GM18873 (cell line): ENCODE measurements around the gene WASHC2A.
"Not testable (repeated sequence)": the region's sequence is repeated elsewhere in the genome, so short reads cannot be mapped to it uniquely, and the experiment has no call there.

ENCODE experiments used
- ATAC-seq: cut with Tn5 transposase; IDR thresholded peaks from one replicate; pipeline ENCODE4 v1.9.1; 2021; ENCODE audit warnings: mild to moderate bottlenecking, moderate library complexity, moderate number of reproducible peaks; ENCODE audit not compliant: unreplicated experiment, low FRiP score

WASHC2A gene, protein sequence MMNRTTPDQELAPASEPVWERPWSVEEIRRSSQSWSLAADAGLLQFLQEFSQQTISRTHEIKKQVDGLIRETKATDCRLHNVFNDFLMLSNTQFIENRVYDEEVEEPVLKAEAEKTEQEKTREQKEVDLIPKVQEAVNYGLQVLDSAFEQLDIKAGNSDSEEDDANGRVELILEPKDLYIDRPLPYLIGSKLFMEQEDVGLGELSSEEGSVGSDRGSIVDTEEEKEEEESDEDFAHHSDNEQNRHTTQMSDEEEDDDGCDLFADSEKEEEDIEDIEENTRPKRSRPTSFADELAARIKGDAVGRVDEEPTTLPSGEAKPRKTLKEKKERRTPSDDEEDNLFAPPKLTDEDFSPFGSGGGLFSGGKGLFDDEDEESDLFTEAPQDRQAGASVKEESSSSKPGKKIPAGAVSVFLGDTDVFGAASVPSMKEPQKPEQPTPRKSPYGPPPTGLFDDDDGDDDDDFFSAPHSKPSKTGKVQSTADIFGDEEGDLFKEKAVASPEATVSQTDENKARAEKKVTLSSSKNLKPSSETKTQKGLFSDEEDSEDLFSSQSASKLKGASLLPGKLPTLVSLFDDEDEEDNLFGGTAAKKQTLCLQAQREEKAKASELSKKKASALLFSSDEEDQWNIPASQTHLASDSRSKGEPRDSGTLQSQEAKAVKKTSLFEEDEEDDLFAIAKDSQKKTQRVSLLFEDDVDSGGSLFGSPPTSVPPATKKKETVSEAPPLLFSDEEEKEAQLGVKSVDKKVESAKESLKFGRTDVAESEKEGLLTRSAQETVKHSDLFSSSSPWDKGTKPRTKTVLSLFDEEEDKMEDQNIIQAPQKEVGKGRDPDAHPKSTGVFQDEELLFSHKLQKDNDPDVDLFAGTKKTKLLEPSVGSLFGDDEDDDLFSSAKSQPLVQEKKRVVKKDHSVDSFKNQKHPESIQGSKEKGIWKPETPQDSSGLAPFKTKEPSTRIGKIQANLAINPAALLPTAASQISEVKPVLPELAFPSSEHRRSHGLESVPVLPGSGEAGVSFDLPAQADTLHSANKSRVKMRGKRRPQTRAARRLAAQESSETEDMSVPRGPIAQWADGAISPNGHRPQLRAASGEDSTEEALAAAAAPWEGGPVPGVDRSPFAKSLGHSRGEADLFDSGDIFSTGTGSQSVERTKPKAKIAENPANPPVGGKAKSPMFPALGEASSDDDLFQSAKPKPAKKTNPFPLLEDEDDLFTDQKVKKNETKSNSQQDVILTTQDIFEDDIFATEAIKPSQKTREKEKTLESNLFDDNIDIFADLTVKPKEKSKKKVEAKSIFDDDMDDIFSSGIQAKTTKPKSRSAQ (N-terminal part only)

DNA sequence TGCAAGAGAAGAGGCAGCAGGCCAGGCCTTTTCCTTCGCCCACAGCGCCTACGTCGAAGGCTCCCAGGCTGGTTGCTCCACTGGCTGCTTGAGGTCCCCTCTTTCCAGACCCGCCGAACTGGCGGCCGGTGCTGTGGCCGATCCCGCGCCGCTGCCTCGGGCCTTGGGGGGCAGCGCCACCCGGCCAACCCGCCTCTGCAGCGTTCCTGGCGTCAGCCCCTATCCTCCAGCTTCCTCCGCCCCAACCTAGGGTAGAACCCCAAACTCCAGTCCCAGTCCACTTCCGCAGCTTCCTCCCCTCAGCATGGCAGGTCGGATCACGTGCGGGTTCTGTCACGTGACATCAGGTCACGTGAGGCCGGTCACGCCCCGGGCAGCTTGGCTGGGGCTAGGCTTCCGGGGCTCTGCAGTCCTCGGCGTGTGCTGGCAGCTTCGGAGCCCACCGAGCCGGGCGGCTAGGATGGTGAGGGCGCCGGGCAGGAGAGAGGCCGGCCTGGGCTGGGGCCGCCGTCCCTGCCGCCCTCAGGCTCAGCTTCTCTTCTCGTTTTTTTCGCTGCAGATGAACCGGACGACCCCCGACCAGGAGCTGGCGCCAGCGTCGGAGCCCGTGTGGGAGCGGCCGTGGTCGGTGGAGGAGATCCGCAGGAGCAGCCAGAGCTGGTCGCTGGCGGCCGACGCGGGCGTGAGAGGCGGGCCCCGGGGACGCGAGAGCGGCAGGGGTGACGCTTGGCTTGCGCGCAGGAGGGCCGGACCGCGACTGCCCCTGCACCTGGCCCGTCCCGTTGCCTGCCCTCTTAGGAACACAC, at the start of gene WASHC2A:
WASHC2A (plus strand) TSS at position 409 of the 806 bp plus-strand sequence; CDS start at position 461, 52 bp downstream.
- peak; percentile 86 for ATAC-seq

DNA sequence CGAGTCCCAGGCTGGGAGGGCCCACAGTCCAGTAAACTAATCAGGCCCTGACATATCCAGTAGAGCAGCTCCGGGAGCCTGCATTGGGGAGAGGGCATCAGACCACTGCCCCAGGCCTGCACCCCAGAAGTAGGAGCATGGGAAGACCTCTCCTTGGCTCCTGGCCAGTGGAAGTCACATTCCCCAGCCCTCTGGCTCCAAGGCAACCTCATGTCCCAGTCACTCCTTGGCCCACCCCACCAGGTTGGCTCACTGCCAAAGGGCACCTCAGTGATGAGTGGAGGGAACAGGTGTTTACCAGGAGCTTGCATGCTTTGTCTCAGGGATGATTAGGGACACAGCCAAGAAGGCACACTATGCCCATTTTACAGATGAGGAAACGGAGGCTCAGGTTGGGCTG, 48.5 kb upstream of the WASHC2A start:
- not testable (repeated sequence) for ATAC-seq

DNA sequence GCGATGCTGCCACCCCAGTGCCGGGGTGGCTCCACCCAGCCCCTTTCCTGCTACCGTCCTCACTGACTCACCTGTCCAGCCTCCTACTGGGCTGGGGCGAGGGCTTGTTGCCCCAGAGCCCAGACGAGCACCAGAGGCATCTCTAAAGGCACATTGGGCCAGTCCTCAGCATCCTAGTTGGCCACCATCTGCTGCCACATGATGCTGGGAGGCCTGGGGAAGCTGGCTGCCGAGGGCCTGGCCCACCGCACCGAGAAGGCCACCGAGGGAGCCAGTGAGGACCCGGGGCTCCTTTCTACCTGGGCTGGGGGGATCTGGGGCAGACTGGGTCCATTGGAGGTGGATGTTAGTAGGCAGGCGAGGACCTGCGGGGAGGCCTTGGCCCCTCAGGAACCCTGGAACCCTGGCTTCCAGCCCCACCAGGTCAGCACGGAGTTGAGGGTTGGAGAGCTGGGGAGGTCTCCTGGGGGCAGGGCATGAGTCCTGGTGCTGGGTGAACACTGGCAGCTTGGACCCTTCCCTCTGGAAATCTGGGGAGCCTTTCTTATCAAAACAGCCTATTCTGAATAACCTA, 47.2 kb upstream of the WASHC2A start:
- not testable (repeated sequence) for ATAC-seq

DNA sequence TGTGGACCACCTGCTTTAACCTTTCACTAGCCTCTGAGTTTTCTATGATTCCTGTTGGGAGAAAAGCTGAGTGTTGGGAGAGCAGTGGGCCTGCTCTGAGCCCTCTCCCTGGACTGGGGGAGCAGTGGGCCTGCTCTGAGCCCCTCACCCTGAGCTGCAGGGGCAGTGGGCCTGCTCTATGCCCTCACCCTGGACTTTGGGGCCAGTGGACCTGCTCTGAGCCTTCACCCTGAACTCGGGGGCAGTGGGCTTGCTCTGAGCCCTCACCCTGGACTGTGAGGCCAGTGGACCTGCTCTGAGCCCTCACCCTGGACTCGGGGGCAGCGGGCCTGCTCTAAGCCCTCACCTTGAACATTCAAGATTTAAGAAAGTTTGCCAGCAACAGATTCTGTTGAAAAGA, 46.1 kb upstream of the WASHC2A start:
- ATAC-seq: no peak

DNA sequence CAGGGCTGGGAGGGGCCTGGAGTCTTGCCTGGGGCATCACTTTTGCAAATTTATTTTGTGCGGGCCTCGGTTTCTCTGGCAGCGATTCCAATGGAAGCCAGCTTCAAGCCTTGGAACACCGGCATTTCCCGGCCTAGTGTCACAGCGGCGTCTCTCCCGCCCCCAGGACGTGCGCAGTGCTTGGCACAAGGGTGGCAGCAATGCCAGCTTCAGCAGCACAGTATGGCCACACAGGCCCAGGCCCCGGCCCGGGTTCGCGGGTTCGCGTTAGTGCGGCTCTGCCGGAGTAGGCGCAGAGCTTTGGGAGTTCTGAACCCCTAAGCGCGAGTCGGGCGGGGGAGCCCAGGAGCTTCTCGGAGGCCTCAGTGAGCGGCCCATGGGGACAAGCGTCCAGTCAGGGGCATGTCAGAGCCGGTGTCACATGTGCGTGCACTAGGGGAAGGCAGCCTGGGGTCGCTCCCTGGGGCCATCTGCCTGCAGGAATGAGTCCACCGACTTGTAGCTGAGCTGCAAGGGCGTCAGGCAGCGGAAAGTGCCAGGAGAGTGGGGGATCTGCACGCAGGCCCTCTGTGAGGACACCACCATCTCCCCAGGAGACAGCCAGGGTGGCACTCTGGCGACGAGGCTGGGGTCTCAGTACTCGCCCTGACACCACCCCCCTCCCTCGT, 42.9 kb upstream of the WASHC2A start:
- ATAC-seq: not testable (repeated sequence)

DNA sequence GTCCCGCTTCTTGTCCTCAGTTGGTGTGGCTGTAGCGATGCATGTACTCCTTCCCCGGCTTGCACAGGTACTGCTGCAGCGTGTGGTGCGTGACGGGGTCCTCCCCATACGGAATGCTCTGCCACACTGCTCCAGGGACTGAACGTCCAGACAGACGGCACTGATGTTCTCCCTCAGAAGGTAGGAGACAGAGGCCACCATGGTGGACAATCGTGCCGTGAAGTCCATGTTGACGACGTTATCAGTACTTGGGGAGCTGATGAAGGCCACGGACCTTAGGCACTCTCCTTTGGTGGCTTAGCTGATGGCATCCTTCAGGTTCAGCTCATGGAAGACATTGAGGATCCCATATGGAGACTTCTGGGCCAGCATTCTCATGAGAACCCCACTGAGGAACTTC, 42.1 kb upstream of the WASHC2A start:
- ATAC-seq: no peak

DNA sequence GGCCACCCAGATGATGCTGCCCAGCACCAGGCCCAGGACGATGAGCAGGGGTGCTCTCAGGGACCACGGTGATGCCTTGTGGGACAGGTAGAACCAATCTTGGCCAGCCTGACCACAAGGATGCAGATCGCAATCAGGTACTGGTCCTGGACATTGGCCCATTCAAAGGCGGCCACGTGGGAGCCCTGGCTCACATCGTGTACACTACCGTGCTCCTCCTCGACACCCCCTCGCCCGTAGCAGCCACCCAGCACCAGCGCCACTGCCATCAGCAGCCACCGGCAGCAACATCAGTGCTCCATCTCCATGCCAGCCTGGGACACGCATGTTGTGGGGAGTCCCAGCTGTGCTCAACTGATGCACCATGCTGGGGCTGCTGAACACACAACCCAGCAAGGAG, 40.6 kb upstream of the WASHC2A start:
- no peak for ATAC-seq

DNA sequence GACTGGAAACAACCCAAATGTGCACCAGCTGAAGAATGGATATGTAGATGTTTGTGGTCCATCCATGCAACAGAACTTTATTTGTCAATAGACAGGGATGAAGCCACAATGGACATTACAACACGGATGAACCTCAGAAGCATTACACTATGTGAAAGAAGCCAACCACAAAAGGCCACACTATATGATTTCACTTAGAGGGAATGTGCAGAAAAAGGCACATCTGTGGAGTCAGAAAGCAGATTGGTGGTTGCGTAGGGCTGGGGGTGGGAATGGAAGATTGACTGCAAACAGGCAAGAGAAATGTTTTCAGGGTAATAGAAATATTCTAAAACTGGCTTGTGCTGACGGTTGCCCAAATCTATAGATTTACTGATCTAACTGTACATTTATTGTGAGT, 34.3 kb upstream of the WASHC2A start:
- no peak for ATAC-seq

DNA sequence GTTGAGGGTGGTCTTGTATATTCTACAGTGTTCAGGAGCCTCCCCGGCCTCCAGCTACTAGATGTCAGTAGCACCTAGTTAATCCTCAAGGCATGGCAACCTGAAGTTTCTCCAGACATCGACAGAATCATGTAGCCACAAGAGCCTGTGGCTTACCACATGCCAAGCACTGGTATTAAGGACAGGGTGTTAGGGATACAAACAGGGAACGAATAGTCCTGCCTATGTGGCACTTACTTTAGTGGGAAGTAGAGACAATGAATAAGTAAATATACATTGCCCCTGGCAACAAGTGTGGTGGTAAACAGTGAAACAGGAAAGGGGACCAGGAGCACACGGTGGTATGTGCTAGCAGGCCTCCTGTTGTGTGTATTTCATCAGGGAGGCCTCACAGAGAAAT, 32.4 kb upstream of the WASHC2A start:
- not testable (repeated sequence) for ATAC-seq

DNA sequence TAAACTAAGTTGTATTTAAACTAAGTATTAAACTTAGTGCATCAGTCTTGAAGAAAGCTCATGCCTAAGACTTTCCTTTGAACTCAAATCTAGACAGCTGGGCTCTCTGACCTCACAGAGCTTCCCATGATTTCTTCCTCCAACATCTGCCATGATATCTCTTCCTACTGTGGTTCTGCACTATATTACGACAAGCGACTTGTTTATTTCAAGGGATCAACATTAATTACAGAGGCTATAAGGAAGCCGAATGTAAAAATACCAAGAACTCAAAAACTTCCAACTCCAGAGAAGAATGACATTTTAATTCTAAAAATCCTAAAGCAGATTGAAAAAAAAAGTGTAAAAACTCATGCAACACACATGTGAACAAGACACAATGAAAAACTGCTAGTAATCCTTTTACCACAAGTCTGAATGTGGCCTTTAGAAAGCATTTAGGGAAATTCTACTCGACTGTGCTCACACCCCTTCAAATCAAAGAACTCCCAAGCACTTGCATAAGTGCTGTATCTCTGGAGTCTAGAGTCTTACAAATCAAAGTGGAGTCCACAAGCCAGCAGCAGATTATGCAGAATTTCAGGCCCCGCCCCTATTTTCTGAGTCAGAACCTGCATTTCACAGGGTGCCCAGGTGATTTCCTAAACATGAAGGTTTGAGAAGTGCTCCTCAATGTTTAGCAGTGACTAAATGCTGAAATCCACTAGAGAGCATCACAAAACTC, 22.7 kb upstream of the WASHC2A start:
- no peak for ATAC-seq

DNA sequence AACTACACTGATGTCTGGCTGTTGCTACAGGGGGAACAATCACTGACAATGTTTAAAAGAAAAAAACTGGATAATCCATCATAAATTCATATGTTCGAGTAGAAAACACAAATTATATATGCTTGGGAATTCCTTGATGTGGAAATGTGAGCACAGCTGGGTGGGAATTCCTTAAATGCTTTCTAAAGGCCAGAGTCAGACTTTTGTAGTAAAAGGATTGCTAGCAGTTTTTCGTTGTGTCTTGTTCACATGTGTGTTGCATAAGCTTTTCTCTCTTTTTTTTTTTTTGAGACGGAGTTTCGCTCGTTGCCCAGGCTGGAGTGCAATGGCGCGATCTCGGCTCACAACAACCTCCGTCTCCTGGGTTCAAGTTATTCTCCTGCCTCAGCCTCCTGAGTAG, 21.3 kb upstream of the WASHC2A start:
- ATAC-seq: not testable (repeated sequence)

DNA sequence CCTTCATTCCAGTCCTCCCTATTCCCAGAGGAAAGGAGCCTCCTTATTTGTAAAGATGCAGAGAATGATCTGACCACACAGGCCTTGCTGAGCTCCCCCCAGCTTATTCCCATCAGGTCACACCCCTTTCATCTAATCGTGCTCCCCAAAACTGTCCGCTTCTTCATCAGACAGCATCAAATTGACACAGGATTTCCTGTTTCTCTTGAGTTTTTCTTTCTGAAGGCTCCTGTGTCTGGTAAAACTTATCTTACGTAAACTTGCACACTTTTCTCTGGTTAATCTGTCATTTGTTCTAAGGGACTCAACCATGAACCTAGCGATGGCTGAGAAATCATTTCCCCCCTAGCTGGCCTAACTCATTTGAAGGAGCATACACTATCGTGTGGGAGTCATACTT, 20.2 kb upstream of the WASHC2A start:
- ATAC-seq: not testable (repeated sequence)

DNA sequence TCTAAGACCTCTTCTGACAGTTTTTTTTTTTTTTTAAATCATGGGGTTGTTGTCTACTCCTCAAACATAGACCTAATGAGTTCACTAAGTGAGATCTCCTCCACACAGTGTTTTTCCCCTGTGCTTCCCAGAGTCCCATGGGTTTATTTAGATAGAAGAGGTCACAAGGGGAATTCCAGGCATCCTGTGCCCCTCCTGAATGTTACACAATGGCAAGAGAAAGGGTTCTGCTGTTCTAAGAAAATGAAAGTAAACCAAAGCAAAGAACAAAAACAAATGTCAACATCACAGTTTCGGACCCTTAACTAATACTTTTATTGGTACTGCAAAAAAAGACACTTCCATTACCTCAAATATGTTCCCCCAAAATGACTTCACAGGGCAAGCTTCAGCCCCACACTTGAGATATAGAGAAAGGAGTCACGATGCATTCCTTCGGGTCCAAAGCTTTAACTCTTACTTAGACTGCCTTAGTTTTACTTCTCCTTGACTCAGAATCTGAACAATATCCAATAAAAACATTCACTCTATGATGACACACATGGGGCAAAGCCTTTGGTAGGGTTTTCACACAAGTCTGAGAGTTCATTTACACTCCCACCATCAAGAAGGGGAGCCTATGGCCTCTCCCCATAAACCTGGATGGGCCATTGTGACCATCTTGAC, 15.6 kb upstream of the WASHC2A start:
- ATAC-seq: peak; percentile 63

DNA sequence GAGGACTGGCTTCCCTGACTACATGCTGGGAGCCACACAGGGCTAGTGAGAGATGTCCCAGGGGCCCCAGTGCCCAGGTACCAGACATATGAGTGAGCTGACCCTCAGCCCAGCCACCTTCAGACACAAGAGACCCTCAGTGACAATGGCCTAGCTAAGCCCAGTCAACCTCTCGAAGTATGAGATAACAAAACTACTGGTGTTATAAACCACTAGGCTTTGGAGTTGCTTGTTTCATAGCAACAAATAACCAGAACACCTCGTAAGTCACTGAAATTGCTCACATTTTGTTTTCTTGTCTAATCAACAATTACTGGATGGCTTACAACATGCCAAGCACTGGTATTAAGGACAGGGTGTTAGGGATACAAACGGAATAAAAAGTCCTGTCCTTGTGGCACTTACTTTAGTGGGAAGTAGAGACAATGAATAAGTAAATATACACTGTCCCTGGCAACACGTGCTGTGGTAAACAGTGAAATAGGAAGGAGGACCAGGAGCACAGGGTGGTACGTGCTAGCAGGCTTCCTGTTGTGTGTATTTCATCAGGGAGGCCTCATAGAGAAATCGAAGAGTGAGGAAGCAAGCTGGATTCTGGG, 14.9 kb upstream of the WASHC2A start:
- not testable (repeated sequence) for ATAC-seq

DNA sequence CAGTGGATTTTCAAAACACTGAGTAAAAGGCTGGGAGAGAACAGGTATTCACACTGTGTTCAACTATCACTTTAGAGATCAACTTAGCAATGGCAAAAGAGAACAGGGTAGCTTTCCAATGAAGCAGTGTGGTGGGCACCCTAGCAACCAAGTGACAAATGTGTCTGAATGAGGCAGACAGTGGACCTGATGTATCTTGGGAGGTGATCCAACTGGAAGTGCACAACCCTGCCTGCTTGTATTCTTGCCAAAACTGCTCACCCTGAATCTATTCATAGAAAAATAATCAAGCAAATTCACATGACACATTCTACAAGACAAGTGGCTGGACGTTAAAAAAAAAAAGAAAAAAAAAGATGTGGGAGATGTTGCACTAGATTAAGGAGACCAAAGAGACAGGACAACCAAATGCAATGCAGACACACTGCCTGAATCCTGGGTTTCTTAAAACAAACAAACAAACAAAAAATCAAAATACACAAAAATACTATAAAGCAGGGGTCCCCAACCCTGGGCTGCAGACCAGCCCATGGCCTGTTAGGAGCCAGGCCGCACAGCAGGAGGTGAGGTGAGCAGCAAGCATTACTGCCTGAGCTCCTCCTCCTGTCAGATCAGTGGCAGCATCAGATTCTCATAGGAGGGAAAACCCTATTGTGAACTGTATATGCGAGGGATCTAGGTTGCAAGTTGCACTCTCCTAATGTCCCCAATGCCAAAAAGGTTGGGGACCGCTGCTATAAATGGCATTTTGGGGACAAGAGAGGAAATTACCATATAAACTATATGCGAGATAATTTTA, 12.1 kb upstream of the WASHC2A start:
- not testable (repeated sequence) for ATAC-seq

DNA sequence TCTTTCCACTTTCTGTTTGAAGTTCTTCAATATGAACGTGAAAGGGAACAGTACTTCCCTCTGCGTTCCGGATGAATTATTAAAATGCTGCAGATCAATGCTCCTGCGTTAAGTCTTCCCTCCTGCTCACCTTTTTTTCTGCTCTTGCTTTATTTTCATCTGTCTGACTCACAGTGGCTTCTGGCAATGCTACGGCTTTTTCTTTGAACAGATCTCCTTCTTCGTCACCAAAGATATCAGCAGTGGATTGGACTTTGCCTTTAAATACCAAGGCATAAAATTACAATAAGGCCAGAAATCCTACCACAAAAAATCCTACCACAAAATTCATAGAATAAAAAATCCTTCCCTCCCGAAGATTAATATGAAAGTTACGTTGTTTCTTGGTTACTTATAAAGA, 11.1 kb upstream of the WASHC2A start:
- ATAC-seq: not testable (repeated sequence)
